Measurements from ENCODE around the gene SLC38A6. TPM values are rescaled to one million over a fixed set of nuclear protein-coding genes. Genes with fewer than 3 reads are reported as not detected.

Gene SLC38A6
- total RNA-seq, 1 donor from 2014 or later: 18.3 TPM

Other genes with a start within 250 kb of the SLC38A6 start
- 55.1 TPM for gene MNAT1, start 246.5 kb upstream of the SLC38A6 start, total RNA-seq
- 21.8 TPM for gene TRMT5, start 166 bp upstream of the SLC38A6 start, total RNA-seq

Measured in ureter (tissue), 1 donor.